Activated CD4-positive, alpha-beta T cell treated with anti-CD3 and anti-CD28 coated beads for 24 hours (primary cell): ENCODE data around the gene SGSM2.
"Not testable (repeated sequence)": the region's sequence is repeated elsewhere in the genome, so short reads cannot be mapped to it uniquely, and the experiment has no call there.

Source experiments
- DNase-seq, 2 donors: peaks; one replicate each; pipeline ENCODE4 v3.0.0-alpha.2; 2020; ENCODE audit warnings: low read depth in 2 of 2

The SGSM2 gene

DNA sequence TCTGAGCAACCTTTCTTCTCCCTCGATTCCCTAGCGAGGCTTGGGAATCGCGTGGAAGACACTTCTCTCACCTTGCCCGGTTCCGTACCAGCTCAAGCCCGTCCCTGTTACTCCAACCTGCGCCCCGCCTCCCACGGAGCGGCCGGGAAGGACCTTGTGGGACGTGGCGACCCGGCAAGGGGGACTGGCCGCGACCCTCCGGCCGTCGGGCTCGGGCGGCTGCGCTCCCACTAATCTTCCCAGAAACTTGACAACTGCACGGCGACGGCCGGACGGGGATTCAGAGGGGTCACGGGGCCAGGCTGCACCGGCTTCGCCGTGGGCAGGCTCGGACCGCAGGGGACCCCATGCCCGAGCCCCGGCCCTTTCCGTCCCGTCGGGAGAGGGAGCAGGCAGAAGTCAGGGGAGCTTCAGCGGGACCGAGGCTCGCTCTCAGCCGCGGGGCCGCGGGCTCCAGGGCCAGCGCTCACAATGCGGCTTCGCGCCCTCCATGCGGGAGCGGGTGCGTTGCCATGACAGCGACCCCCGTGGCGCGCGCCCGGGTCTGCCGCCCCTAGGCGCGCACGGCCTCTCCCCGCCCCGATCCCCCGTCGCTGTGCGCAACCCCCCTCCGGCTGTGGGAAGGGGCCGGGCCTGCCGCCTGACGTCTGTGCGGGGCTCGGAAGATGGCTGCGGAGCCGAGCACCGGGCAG is at the start of gene SGSM2:
SGSM2 (plus strand) TSS at position 650 of the 692 bp plus-strand sequence. CDS start 188 bp downstream, outside the sequence.
- peak; percentile 52 for DNase-seq

DNA sequence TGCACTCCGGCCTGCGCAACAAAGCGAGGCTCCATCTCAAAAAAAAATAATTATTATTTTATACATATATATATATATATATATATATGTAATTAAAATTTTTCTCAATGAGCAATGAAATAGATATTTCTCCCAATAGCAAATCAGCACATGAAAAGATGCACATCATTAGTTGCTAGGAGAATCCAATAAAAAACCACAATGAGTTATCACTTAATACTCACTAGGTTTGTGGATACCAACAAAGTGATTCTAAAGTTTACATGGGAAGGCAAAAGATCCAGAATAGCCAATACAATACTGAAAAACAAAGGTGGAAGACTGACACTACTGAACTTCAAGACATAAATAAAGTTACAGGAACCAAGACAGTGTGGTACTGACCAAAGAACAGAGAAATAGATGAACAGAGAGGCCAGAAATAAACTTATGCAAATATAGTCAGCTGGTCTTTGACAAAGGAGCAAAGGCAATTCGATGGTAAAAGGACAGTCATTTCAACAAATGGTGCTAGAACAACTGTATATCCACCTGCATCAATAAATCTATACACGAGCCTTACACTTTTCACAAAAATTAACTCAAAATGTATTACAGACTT is 47.3 kb upstream of the SGSM2 start:
- no peak for DNase-seq

DNA sequence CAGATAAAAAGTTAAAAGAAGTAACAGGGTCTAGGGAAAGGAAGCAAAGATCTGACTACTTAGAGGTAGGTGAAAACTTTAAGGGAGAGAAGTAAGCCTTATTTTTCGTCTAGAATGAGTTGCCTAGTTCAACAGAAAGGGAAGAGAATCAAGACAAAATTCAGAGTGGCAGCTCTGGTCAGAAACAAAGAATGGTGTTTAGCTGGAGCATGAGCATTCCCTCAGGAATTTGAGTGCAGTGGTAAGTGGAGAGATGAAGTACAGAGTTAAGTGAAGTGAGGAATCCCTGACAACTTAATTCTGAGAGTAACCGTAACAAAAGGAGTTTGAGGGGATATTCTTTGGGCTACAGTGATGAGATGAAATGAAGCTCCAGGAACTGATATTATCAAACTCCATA is 45.2 kb upstream of the SGSM2 start:
- no peak for DNase-seq

DNA sequence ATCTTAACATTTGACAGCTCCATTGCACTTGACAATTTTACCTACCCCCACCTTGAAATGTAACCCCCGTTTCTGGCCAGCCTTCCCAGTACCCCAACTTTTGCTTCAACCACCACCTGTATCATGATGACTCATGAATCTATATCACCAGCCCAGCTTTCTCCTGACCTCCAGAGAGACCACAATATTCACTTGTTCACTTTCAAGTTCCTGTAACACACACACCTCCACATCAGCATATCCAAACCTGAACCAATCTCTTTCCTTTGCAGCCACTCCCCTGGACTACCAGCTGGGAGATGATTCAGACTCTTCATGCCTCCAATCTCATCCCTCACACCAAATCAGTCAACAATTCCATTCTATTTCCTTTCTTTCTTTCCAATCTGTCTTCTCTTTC is 41.7 kb upstream of the SGSM2 start:
- no peak for DNase-seq

DNA sequence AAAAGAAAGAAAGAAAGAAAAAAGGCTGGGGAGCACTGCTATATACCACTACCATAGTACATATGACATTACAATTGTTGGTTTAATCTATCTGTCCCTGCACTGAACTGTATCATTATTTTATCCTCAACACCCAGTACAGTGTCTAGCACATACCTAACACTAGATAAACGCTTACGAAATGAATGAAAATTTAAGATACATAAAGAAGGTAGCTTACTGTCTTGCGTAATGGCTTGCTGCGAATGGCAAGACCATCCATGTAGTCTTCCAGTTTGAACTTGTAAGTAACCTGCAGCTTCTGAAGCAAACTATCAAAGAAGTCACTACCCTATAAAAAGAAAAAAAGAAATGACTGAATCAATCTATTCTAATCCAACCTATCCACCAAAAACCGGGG is 40.3 kb upstream of the SGSM2 start:
- DNase-seq: no peak

DNA sequence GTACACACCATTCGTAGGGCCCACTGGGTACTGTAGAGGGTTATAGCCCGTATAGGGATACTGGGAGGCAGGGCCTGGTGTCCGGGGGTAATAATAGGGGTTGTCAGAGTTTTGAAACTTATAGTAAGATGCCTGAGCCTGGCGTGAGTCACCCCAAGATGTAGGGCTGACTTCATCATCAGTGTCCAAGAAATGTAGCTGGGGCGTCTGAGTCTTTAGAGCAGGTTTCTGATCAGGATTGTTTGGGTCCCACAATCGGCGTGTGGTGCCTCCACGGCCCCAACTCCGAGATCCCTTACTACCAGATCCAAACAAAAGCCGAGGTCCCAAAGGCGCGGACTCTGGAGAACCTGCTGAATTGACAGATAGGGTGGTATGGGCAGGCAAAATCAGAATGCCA is 38.2 kb upstream of the SGSM2 start:
- no peak for DNase-seq

DNA sequence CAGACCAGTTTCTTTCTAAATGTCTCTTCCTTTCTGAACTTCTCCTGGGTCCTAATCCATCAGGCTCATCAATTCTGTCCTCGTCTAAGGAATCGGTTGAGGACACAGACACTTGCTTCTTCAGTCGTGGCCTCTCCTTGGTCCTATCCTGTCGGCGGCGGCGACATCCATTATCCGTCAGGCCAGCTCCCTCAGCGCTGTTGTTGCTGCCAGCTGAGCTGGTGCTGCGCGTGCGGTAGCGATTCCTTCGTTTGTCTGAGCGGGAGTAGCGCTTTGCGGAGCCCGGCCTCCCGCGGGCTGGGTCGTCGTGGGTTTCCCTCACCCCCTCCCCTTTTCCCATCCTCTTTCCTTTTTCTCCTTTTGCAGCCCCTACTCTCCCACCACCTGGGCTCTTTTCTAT is 37.5 kb upstream of the SGSM2 start:
- DNase-seq: no peak

DNA sequence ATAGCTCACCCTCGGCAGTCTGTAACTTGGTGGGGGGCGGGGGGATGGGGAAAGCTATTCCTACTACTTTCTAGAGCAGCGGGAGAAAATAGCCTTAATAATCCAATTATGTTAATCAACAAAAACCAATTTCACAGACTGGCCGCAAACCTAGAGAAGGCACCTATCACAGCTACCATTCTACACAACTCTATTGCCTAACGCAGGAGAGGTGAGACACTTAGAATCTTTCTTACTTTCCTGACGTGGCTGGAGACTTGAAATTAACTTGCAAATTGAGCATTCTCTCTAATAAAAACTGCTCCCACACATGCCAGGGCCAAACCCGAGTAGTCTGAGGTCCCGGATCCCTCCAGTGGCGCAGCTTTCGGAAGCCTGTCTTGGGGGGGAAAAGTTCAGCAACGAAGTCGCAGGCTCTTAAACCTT is 34.5 kb upstream of the SGSM2 start:
- DNase-seq: no peak

GRCh38 chr17:2303204-2304188 is 33.8 kb upstream of the SGSM2 start, which contains the start of the genes SMG6 and SRR:
SMG6 (minus strand) TSS chr17:2303785; CDS start chr17:2303720, 65 bp downstream.
SRR (plus strand) TSS chr17:2303950; CDS start chr17:2315561, 11,611 bp downstream.
- DNase-seq: peak; percentile 90 to 91

DNA sequence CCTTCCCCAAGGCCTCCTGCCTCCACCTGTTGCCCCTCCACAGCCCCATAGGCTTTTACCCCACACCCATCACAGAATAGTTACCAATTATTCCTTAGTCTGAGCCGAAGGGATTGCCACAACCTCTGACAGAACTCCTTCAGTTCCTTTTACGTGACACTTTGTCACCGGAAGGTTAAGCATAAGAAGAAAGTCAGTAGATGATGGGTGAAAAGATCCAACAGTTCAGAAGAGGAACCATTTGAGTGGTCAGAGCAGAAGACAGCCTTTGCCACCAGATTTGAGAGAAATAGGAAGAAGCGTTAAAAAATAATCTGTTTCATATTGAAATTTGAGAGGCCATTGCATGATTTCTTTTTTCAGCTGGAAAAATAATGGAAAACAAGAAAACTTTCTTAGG is 32.4 kb upstream of the SGSM2 start:
- DNase-seq: no peak

GRCh38 chr17:2309338-2310154 is 27.8 kb upstream of the SGSM2 start:
- DNase-seq: no peak

- no peak for DNase-seq
Observed at GRCh38 chr17:2312736-2313135, 24.6 kb upstream of the SGSM2 start.

GRCh38 chr17:2316916-2317205 is 20.4 kb upstream of the SGSM2 start:
- DNase-seq: not testable (repeated sequence)

- DNase-seq: no peak
Observed at GRCh38 chr17:2317796-2318195, 19.5 kb upstream of the SGSM2 start.

DNA sequence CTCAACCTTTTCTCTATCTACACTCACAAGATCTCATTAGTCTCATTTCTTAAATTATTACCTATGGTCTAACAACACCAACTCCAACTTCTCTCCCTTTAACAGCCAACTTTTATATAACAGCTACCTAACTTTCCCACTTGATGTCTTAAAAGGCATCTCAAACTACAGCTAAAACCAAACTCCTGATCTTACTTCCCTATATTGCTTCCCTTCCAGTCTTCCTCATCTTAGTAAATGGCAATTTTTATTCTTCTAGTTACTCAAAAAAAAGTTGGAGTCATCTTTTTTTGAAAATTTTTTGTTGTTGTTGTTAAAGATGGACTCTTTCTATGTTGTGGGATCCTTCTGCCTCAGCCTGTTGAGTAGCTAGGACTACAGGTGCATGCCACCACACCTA is 18.2 kb upstream of the SGSM2 start:
- DNase-seq: no peak

DNA sequence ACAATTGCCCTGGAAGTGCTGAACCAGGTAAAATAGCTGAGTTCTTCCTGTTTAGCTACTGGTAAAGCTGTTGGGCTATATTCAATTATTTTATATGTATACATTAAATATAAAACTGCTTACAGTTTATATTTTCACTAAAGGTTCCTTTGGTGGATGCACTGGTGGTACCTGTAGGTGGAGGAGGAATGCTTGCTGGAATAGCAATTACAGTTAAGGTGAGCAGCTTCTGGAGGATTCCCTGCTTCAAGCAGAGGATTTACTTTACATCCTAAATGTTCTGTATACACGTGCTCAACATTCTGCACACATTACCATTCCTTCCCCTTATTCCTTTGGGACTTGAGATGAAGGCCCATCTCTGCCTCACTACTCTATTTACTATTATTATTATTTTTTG is 15.9 kb upstream of the SGSM2 start:
- DNase-seq: no peak

DNA sequence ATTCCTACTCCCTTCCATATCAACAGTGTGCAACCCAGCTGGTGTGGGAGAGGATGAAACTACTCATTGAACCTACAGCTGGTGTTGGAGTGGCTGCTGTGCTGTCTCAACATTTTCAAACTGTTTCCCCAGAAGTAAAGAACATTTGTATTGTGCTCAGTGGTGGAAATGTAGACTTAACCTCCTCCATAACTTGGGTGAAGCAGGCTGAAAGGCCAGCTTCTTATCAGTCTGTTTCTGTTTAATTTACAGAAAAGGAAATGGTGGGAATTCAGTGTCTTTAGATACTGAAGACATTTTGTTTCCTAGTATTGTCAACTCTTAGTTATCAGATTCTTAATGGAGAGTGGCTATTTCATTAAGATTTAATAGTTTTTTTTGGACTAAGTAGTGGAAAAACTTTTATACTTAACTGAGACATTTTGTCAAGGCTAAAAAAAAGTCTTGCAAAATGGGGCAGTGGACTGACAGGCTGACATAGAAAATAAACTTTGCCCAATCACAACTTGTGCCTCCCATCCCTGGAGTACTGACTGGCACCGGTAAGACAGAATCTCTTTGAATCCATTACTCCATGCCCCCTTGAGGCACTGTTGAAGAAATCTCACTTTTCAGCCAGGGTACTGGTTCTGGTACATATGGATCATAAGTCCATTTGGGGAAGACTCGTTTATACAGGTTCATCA is 13.5 kb upstream of the SGSM2 start:
- DNase-seq: no peak

DNA sequence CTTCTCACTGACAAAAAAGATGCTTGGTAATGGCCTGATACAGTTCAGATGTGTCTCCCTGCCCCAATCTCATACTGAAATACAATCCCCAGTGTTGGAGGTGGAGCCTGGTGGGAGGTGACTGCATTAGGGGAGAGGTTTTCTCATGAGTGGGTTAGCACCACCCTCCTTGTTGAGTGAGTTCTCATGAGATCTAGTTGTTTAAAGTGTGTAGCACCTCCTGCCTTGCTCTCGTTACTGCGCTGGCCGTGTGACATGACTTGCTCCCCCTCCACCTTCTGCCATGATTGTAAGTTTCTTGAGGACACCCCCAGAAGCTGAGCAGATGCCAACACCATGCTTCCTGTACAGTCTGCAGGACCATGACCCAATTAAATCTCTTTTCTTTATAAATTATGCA is 6.0 kb upstream of the SGSM2 start:
- DNase-seq: no peak

DNA sequence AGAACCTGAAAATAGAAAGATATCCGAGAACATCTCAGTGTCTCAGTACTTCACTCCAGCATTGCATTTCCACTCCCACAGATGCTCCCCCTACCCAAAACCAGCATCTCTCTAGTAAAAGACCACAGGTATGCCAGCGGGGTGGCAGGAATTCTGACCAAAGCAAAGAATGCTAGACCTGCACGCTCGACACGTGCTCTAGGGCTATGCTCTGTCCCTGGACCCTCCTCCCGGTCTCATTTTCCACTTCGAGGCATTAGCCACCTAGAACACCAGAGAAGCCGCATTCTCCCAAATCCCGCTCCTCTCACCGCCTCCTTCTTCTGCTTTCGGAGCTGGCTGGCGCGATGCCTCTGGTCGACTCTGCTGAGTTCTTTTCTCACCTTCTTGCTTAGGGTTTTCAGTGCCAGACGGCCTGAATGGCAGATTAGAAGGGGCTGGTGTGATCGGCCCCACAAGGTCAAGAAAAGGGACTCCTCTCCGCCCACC is 1.5 kb upstream of the SGSM2 start:
- DNase-seq: no peak

DNA sequence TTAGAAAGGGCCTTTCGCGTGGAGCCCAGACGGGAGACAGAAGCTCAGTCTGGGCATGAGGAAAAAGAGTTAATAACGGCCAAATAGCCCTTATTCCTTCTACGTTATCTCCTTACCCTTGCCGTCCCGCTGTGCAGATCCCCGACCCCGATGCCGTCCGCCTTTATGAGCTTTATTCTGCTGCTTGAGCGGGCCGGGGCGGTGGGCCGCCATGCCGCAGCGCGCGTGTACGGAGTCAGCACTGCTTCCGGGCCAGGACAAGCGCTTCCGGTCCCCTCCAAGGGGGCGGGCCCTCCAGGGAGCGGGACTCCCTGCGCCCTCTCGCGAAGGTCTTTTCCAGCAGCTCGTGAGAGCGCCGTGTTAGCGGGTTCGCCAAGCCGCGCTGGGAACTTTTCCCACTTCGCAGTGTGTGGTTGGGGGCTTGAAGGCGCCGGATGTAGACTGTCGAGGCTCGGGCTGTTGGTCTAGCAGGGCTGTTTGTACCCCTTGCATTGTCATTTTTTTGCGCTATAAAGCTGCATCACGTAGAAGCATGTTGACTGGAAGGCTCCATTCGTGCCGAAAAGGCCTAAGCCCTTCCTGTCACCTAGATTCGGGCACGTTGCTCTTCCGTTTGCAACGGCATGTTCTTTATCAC is 968 bp upstream of the SGSM2 start, which contains the start of gene TSR1:
TSR1 (minus strand) TSS at position 243 of the 637 bp plus-strand sequence; CDS start at position 213, 30 bp downstream.
- DNase-seq: peak; percentile 78 to 85
